K562 (cell line): Measurements from ENCODE around the gene PGR. TPM values are rescaled to one million over a fixed set of nuclear protein-coding genes. Genes with fewer than 3 reads are reported as not detected.

Experiments
- BRD4 ChIP-seq: fragments of 200-600 bp; sonication (generic); IDR thresholded peaks from 2 replicates; pipeline ENCODE4 v1.6.1; 2017; ENCODE audit warnings: inconsistent platforms
- DPF2 ChIP-seq: fragments of 450-650 bp; IDR thresholded peaks from 2 replicates; pipeline ENCODE4 v1.6.1; 2016
- EP300 ChIP-seq: IDR thresholded peaks from 2 replicates; pipeline ENCODE4 v1.6.1; 2012; ENCODE audit warnings: low read length, improper control_type of control experiment
- ETV1 ChIP-seq: fragments of 450-650 bp; conservative IDR thresholded peaks from 2 replicates; pipeline ENCODE4 v1.6.1; 2016; ENCODE audit warnings: missing genetic modification characterization, control low read depth, low read depth, missing compliant biosample characterization
- GATA2 ChIP-seq: sonication (generic); formaldehyde crosslinking; IDR thresholded peaks from 2 replicates; pipeline ENCODE4 v1.4.0; 2020; ENCODE audit warnings: mild to moderate bottlenecking, missing genetic modification reagents
- HMGN3 ChIP-seq: IDR thresholded peaks from 2 replicates; pipeline ENCODE4 v1.6.1; 2011; ENCODE audit warnings: borderline replicate concordance, low read depth, mild to moderate bottlenecking, mixed read lengths, low read length; ENCODE audit not compliant: insufficient read length; ENCODE audit errors: extremely low read depth
- KDM4B ChIP-seq, 2 experiments: fragments of 450-650 bp in 1 of 2; sonication (generic) in 1 of 2; IDR thresholded peaks; 2 replicates each; pipeline ENCODE4 v1.6.1; 2016 to 2017; ENCODE audit warnings: borderline replicate concordance in 2 of 2, antibody characterized with exemption in 1 of 2, low read depth in 1 of 2, mild to moderate bottlenecking in 1 of 2
- NFE2L1 ChIP-seq: fragments of 450-650 bp; IDR thresholded peaks from 2 replicates; pipeline ENCODE4 v1.6.1; 2016; ENCODE audit warnings: missing genetic modification characterization, low read depth, mild to moderate bottlenecking, missing compliant biosample characterization, moderate library complexity, borderline replicate concordance
- PTTG1 ChIP-seq: fragments of 450-650 bp; IDR thresholded peaks from 2 replicates; pipeline ENCODE4 v1.6.1; 2016; ENCODE audit warnings: low read depth, mild to moderate bottlenecking, missing genetic modification characterization, missing compliant biosample characterization
- PYGO2 ChIP-seq: fragments of 450-650 bp; IDR thresholded peaks from 2 replicates; pipeline ENCODE4 v1.6.1; 2016; ENCODE audit warnings: mild to moderate bottlenecking, missing genetic modification characterization, moderate library complexity, missing compliant biosample characterization
- RBM14 ChIP-seq: fragments of 200-400 bp; formaldehyde crosslinking; IDR thresholded peaks from 2 replicates; pipeline ENCODE4 v1.6.1; 2018; ENCODE audit warnings: low read depth, mild to moderate bottlenecking, low read length, moderate library complexity, borderline replicate concordance; ENCODE audit not compliant: insufficient read depth
- TEAD1 ChIP-seq, 2 experiments: fragments of 450-650 bp in 1 of 2; sonication (generic) in 1 of 2; formaldehyde crosslinking; IDR thresholded peaks; 2 replicates each; pipeline versions ENCODE4 v1.4.0 to v1.8.0; 2020 to 2022; ENCODE audit warnings: mild to moderate bottlenecking in 2 of 2, missing genetic modification reagents in 1 of 2
- ZNF146 ChIP-seq: IDR thresholded peaks from one replicate; pipeline ENCODE4 v1.6.1; 2018; ENCODE audit warnings: missing compliant biosample characterization; ENCODE audit not compliant: unreplicated experiment
- ZNF431 ChIP-seq: sonication (generic); formaldehyde crosslinking; IDR thresholded peaks from 2 replicates; pipeline ENCODE4 v1.8.0; 2022; ENCODE audit warnings: mild to moderate bottlenecking, missing genetic modification reagents
- ZNF445 ChIP-seq: fragments of 250-450 bp; sonication (Bioruptor Pico); IDR thresholded peaks from 2 replicates; pipeline ENCODE4 v1.4.0; 2020; ENCODE audit warnings: low read depth, mild to moderate bottlenecking, moderate library complexity
- ZNF76 ChIP-seq: fragments of 250-450 bp; sonication (Bioruptor Pico); IDR thresholded peaks from 2 replicates; pipeline ENCODE4 v1.4.0; 2020; ENCODE audit warnings: mild to moderate bottlenecking, moderate library complexity, borderline replicate concordance
- polyA plus RNA-seq, 8 experiments: library from polyadenylated mRNA; depleted of rRNA in 4 of 8; stranded (reverse) in 5 of 8; unstranded in 3 of 8; fragments of >200 nt; fragmentation: Nextera tagmentation in 2 of 8; fragmentation: Illumina TruSeq in 1 of 8; extraction: Ambion mirVana in 2 of 8; extraction: Trizol in 1 of 8; gene quantifications; 2 replicates each; pipeline versions ENCODE4 v1.2.1 to v1.2.3, GENCODE V29; 2011 to 2014; ENCODE audit warnings: inconsistent platforms in 1 of 8, missing spikeins in 1 of 8
- total RNA-seq, 7 experiments: library from RNA; depleted of rRNA in 6 of 7; stranded (reverse); fragments of >200 nt in 6 of 7; fragmentation: Illumina TruSeq in 2 of 7; extraction: Trizol in 2 of 7; gene quantifications; 2 replicates each; pipeline versions ENCODE4 v1.2.1 to v1.2.3, GENCODE V29; 2011 to 2021; ENCODE audit warnings: low replicate concordance in 1 of 7
- TF ChIP-seq, protein P1 (sequence below): fragments of 450-650 bp; IDR thresholded peaks from 2 replicates; pipeline ENCODE4 v1.6.1; 2017; ENCODE audit warnings: antibody characterized with exemption, mild to moderate bottlenecking
- TF ChIP-seq, protein P2 (sequence below): fragments of 450-650 bp; IDR thresholded peaks from 2 replicates; pipeline ENCODE4 v1.6.1; 2016; ENCODE audit warnings: missing biosample characterization, missing genetic modification characterization
- TF ChIP-seq, protein P3 (sequence below): fragments of 250-450 bp; sonication (Bioruptor Pico); IDR thresholded peaks from 2 replicates; pipeline ENCODE4 v1.8.0; 2021; ENCODE audit warnings: mild to moderate bottlenecking, moderate library complexity
- TF ChIP-seq, protein P4 (sequence below): sonication (generic); formaldehyde crosslinking; IDR thresholded peaks from 2 replicates; pipeline ENCODE4 v1.9.0; 2022; ENCODE audit warnings: mild to moderate bottlenecking, missing genetic modification reagents
- TF ChIP-seq, protein P5 (sequence below): fragments of 250-450 bp; sonication (Bioruptor Pico); IDR thresholded peaks from 2 replicates; pipeline ENCODE4 v1.6.1; 2021; ENCODE audit warnings: mild to moderate bottlenecking

Gene PGR
- total and polyA plus RNA-seq, 9 of the 15 experiments (the other 6 are each of a cell fraction or from before 2014, with no cell fraction given): 0.43 to 2.4 (median 1.3) TPM

DNA sequence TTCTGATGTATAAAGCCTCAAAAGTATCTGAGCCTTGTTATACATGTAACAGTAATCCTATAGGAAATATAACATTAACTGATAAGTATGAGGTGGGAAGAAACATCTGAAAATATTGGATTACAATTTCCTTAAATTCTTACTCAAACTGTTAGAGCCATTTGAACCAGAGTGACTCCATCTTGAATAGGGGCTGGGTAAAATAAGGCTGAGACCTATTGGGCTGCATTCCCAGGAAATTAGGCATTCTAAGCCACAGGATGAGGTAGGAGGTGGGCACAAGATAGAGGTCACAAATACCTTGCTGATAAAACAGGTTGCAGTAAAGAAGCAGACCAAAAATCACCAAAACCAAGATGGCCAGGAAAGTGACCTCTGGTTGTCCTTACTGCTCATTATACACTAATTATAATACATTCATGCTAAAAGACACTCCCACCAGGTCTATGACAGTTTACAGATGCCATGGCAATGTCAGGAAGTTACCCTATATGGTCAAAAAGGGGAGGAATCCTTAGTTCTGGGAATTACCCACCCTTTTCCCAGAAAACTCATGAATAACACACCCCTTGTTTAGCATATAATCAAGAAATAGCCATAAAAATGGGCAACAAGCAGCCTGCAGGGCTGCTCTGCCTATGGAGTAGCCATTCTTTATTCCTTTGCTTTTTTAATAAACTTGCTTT is 114.9 kb downstream of the PGR start (continued):
- TF ChIP-seq, protein P1, sequence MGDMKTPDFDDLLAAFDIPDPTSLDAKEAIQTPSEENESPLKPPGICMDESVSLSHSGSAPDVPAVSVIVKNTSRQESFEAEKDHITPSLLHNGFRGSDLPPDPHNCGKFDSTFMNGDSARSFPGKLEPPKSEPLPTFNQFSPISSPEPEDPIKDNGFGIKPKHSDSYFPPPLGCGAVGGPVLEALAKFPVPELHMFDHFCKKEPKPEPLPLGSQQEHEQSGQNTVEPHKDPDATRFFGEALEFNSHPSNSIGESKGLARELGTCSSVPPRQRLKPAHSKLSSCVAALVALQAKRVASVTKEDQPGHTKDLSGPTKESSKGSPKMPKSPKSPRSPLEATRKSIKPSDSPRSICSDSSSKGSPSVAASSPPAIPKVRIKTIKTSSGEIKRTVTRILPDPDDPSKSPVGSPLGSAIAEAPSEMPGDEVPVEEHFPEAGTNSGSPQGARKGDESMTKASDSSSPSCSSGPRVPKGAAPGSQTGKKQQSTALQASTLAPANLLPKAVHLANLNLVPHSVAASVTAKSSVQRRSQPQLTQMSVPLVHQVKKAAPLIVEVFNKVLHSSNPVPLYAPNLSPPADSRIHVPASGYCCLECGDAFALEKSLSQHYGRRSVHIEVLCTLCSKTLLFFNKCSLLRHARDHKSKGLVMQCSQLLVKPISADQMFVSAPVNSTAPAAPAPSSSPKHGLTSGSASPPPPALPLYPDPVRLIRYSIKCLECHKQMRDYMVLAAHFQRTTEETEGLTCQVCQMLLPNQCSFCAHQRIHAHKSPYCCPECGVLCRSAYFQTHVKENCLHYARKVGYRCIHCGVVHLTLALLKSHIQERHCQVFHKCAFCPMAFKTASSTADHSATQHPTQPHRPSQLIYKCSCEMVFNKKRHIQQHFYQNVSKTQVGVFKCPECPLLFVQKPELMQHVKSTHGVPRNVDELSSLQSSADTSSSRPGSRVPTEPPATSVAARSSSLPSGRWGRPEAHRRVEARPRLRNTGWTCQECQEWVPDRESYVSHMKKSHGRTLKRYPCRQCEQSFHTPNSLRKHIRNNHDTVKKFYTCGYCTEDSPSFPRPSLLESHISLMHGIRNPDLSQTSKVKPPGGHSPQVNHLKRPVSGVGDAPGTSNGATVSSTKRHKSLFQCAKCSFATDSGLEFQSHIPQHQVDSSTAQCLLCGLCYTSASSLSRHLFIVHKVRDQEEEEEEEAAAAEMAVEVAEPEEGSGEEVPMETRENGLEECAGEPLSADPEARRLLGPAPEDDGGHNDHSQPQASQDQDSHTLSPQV: peak; percentile 100
- peak; percentile 76 for TF ChIP-seq NFE2L1 (tag)
- TF ChIP-seq PYGO2 (tag): peak; percentile 97
- no peak for TF ChIP-seq BRD4
- TF ChIP-seq, protein P2, sequence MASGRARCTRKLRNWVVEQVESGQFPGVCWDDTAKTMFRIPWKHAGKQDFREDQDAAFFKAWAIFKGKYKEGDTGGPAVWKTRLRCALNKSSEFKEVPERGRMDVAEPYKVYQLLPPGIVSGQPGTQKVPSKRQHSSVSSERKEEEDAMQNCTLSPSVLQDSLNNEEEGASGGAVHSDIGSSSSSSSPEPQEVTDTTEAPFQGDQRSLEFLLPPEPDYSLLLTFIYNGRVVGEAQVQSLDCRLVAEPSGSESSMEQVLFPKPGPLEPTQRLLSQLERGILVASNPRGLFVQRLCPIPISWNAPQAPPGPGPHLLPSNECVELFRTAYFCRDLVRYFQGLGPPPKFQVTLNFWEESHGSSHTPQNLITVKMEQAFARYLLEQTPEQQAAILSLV (tag): peak; percentile 99
- TF ChIP-seq, protein P3, sequence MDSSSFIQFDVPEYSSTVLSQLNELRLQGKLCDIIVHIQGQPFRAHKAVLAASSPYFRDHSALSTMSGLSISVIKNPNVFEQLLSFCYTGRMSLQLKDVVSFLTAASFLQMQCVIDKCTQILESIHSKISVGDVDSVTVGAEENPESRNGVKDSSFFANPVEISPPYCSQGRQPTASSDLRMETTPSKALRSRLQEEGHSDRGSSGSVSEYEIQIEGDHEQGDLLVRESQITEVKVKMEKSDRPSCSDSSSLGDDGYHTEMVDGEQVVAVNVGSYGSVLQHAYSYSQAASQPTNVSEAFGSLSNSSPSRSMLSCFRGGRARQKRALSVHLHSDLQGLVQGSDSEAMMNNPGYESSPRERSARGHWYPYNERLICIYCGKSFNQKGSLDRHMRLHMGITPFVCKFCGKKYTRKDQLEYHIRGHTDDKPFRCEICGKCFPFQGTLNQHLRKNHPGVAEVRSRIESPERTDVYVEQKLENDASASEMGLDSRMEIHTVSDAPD (CRISPR knock-in tag): peak; percentile 94
- TF ChIP-seq KDM4B (IDR thresholded peaks at IDR 0.05; ENCODE audit: borderline replicate concordance in 2 of 2, low read depth in 1 of 2): no peak
- TF ChIP-seq, protein P4, sequence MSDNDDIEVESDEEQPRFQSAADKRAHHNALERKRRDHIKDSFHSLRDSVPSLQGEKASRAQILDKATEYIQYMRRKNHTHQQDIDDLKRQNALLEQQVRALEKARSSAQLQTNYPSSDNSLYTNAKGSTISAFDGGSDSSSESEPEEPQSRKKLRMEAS: no peak
- no peak for TF ChIP-seq HMGN3
- TF ChIP-seq GATA2 (CRISPR knock-in tag): no peak
- TF ChIP-seq TEAD1 (CRISPR knock-in tag; IDR thresholded peaks at IDR 0.05): peak in 1 of 2 experiments; percentile 82; a peak in 1 of 4 replicates
- TF ChIP-seq, protein P5, sequence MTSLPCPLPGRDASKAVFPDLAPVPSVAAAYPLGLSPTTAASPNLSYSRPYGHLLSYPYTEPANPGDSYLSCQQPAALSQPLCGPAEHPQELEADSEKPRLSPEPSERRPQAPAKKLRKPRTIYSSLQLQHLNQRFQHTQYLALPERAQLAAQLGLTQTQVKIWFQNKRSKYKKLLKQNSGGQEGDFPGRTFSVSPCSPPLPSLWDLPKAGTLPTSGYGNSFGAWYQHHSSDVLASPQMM (CRISPR knock-in tag): no peak
- peak; percentile 87 for TF ChIP-seq ZNF445 (CRISPR knock-in tag)
- TF ChIP-seq ETV1 (tag): peak; percentile 88
- no peak for TF ChIP-seq RBM14
- TF ChIP-seq ZNF431 (CRISPR knock-in tag): no peak
- TF ChIP-seq ZNF146 (CRISPR knock-in tag): no peak
- no peak for TF ChIP-seq EP300
- TF ChIP-seq ZNF76 (CRISPR knock-in tag): peak; percentile 88; the same call in 1 of the 2 replicates
- peak; percentile 96 for TF ChIP-seq PTTG1 (tag)
- TF ChIP-seq DPF2: no peak
